ENCODE data around the gene TOE1.

GRCh38 chr1:45381243-45381642, 41.3 kb downstream of the TOE1 start:
- TF ChIP-seq CTCF (IDR thresholded peaks at IDR 0.05; ENCODE audit: insufficient read depth, low read depth, low read length): no peak
- TF ChIP-seq EZH2 (IDR thresholded peaks at IDR 0.05; ENCODE audit: insufficient read depth, low read length): no peak
